Measurements from ENCODE around the gene AKAP6.
"Not testable (repeated sequence)": the region's sequence is repeated elsewhere in the genome, so short reads cannot be mapped to it uniquely, and the experiment has no call there.

AKAP6 gene

DNA sequence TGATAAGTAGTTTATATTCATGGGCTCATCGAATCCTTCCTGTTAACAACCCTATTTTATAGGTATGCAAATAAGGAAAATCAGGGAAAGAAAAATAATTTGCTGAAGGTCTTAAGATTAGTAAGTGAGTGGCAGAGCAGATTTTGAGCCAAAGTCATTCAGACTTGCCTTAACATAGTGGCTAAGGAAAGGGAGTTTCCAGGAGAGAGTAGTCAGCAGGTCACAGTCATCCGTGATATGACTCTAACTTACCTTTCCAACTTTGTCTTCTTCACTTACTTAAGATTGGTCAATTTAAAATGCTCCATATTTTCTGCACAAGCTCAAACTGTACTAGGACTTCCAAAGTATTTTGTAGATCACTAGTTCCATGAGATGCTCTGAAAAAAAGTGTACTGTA, 46.6 kb downstream of the AKAP6 start:
- no peak for DNase-seq

DNA sequence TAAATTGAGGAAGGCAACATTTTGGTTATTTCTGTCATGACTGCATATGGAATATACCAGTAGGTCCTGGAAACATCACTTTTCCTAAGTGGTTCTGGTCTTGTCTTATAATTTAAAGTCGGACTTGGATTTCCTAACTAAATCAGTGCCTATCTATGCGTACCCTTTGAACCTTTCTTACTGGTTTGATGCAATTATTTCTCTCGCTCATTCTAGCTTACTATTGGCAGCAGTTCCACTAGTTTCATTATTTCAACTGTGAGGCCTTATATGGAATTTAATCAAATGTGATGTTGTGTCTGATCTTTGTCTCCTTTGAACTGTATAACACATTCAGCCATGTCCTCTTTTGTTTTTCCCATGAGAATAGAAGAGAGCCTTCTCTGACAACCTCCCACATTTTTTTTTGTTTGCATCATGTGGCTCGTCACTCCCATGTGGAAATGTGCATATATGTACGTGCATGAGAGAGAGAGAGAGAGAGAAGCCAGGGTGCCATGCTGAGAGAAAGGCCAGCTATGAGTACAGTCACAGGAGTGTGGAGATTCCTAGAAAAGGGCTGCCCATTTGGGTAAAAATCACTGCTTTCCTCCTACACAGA, 48.0 kb downstream of the AKAP6 start:
- DNase-seq, result no peak

DNA sequence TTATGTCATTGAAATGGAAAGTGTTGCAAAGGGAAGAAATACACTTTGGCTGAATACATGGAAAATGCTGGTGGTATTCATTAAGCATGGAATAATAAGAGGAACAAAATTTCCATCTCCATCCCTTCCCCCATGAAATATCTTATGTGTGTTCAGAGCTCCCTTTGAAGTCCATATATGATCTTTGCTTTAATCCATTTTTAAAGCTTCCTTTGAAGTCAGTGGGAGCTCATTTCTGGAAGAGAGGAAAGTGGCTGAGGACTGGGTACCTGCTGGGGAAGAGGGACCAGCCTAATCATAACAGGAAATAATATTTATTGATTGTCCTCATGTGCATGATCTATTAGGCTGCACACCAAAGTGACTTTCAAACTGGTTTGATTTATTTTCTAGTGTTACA, 49.2 kb downstream of the AKAP6 start:
- DNase-seq, result no peak

DNA sequence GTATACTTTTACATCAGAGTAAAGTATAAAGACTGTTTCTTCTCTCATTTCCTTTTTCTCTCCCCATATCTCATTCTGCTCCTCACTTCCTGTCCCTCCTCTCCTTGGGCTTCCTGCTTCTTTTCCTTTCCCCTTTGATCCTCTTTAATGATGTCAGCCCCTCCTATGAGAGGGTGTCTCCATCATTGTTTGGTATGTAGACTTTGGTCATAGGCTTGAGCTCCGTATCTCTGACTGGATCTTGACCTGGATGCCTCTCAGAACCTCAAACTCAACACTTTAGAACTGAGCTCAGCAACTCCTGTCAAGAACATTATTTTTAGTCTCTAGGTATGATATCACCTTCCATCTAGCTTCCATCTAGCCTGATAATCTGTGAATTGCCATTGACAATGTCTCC, 50.3 kb downstream of the AKAP6 start:
- DNase-seq, result no peak

DNA sequence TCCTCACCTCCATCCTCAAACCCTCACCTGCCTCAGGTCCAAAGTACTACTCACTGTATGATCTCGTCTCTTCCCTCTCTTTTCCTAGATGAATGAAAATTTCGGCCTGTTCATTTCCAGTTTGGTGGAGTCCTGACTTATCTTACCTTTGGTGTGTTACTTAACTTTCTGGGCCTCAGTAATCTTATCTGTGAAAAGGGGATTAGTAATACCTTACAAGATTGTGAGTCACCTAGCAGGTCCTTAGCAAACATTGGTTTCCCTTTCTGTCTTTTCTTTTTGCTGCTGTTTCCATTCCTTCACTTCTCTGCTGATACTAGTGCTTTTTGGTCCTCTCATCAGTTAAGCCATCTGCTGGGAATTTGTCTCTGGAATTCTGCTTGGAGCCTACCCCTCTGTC, 52.8 kb downstream of the AKAP6 start:
- no peak for DNase-seq

DNA sequence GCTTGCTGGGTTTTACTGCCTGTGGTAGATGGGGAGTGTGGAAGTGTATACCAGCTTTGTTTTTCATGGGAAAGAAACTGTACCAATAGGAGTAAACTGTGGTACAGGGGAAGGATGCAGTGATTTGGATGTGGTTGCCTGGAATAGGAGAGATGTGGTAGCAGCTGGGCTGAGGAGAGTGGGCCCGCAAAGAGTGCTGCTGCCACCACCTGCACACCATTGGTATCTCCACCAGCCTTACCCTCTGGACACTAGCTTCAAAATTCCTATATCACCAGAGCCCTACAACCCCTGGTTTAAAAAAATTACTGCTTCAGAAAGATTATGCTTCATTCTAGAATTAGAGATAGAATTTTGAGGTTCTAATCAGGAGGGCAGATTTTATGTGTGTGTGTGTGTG, 53.6 kb downstream of the AKAP6 start:
- DNase-seq, result no peak

DNA sequence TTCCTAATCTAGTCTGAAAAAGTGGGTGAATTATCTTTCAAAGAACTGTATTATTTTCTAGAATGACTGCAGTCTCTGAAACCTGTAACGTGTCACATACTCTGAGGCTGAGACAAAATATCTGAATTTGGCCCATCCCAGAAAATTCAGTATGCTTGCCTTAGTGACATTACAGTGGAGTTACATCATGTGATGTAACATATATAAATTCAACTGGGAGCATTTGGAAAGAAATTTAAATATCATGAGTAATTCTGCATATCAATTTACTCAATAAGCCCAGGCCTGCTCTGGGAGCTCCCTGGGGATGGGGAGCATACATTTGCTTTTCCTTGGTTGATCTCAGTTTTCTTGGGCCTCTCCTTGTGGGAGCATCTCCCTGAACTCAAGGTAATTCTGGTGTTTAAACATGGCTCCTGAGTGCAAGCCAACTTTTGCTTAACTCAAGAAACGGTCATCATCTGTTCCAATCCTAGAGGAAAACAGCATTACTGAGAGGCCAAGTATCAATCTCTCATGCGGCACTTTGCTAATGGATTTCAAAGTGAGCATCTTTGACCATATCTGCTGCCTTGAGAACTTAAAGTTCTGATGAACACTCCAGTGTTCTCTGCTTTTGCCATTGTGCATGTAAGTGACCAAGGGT, 54.4 kb downstream of the AKAP6 start:
- no peak for DNase-seq

DNA sequence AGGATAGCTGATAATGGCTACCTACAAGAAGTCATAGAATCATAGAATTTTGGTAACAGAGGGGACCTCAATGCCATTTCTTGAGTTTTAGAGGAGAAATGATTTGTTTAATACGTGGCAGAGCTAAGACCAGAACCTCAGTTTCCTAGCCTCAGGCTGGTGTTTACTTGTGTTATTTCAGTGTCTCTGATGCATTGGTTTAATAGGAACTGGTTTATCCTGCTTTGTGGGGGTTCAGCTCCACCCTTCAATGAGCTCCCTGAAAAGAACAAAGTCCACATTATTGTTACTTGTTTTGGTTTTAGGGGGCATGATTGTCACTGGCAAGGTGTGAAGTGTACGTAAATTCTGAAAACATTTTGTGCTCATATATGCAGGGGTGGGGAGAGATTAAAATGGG, 55.4 kb downstream of the AKAP6 start:
- DNase-seq, result no peak

DNA sequence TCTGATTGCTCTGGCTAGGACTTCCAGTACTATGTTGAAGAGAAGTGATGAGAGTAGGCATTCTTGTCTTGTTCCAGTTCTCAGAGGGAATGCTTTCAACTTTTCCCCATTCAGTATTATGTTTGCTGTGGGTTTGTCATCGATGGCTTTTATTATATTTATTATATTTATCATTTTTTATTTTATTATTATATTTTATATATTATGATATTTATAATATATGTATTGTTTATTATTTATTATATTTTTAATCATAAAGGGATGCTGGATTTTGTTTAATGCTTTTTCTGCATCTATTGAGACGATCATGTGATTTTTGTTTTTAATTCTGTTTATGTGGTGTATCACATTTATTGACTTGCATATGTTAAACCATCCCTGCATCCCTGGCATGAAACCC, 58.2 kb downstream of the AKAP6 start:
- DNase-seq, result not testable (repeated sequence)

DNA sequence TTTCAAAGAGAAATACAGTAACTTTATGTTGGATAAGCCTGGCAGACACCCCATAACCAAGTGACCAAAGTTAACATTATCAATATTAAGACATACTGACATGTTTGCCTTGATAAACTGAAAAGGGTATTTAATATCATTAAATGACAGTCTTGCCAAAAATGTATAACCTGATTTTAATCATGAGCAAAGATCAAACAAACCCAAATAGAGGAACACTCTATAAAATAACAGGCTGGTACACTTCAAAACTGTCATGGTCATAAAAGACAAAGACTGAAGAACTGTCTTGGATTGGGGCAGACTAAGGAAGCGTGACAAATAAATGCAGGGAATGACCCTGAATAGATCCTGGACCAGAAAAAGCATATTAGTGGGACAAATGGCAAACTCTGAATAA, 64.0 kb downstream of the AKAP6 start:
- DNase-seq, result no peak

DNA sequence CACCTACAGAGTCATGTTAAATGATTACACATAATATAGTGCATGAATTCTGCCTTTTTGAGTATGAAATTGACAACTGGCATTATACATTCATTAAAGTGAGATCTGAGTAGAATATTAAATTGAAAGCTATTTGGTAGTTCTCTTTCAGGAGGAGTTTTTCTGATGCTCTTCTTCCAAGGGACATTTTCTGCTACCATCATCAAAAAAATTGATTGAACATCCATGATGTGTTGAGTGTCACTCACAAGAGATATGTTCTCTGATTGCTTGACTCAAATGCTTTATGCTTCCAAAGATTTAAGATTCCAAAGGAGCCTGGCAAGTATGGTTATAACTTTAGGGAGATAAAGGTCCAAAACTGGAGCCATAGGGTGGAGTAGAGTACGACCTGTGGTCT, 64.9 kb downstream of the AKAP6 start:
- DNase-seq, result no peak

DNA sequence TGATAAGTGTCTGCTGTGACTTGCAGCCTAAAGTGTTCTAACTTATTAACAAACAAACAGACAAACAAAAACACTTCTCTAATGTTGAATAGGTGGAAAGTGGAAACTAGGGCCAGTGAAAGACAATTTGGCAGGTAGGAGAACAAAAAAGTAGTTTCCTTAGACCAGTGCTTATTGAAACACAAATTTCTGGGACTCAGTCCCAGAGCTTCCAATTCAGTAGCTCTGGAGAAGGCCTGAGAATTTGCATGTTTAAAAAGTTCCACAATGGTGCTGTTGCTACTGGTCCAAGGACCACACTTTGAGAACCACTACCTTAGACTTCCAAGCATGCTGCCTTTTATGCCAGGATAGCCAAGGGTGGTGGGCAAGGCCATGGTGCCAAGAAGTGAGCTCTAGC, 67.8 kb downstream of the AKAP6 start:
- no peak for DNase-seq

DNA sequence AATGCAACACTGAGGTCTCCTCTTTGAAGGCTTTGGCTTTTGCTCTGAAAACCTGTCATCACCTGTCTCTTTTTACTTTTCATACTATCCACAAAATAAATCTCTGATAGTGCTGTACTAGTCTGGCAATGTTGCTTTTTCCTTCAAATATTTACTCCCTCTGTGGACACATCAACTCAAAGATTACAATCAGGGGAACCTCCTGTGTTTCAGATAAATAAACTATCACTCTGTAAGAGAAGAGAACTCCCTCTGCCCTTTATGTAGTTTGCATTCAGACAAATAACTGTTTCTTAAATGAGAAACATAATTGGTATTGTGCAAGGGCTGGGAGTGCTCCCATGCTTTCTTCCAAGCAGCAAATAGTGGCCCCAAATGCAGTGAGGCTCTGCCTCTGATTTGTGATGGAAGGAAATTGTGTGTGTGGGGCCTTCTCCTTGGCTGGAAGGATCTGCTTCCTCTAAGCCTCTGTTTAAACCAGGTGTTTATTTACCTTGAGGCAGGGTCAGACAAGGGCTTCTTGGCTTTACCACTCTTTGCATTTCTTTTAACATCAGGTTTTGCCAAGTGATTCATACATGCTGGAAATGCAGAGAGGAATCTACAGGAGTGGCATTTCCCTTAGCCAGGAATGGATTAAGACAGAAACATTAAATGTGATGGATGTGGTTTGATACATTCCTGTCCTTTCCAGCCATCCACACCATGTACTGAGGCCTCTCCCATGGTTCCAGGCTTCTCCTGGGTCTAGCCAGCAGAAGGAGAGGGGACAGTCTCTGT, 69.0 kb downstream of the AKAP6 start:
- no peak for DNase-seq

DNA sequence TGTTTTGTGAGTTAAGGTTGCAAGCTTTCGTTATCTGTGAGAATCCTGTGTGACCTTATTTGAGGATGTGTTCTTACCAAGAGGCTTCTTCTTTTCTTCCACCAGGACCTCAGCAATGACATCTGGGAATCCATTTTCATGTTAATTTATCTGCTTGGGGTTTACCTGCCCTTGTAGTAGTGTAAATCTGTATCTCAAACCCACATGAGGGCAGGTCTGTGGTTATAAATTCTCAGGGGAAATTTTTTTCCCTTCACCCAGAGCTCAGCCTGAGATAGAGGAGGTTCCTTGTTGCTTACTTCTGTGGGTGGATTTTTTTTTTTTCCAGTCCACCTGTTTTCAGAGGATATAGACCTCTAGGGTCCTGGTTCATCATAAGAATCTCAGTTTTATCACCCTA, 70.8 kb downstream of the AKAP6 start:
- no peak for DNase-seq

DNA sequence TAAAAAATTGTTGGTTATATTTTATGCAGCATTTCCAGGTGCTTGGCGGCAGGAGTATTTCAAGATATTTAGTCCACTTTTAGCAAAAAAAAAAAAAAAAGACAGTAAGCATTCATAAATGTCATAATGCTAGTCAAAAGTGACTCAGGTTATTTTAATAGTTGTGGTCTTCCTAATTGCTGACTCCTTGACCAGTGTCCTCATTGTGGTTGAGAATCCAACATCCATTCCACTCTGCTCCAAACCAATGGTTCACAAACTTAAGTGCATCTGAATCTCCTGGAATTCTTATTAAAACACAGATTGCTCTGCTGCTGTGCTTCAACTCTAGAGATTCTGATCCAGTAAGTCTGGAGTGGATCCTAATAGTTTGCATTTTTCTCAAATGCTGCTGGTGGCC, 71.4 kb downstream of the AKAP6 start:
- no peak for DNase-seq

DNA sequence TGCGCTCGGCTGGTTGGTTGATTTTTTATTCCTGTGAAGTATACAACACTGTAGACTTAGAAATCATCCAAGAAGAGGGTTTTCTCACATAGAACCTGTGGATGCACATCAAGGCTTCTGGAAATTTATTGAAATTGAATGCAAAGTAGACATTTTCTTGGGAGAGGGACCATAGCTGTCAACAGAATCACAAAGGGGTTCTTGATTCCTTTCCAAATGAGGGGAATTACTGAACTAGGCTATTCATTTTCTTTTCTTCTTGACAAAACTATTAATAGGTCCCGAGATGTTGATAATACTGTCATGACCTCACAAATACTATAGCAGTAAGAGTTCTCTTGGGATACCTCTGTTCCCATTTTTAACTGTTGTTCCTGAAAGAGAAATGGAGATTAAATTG, 73.9 kb downstream of the AKAP6 start:
- no peak for DNase-seq

DNA sequence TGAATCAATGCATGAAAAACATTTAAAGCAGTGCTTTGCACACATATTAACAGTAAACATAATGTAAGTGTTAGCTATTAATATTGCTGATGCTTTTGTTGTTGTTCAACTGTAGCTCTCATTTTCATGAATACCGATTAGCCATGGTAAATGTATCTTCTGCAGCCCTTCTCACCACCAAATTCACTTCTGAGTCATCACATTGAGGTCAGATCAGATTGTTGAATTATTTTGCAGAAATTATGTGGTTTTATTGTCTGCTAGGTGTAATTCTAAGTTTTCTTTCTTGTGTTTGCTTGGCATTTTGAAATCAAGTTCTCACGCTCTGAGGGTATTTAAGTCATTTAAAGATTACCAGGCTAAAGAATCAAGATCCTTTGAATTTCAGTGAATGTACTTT, 74.6 kb downstream of the AKAP6 start:
- DNase-seq, result no peak

DNA sequence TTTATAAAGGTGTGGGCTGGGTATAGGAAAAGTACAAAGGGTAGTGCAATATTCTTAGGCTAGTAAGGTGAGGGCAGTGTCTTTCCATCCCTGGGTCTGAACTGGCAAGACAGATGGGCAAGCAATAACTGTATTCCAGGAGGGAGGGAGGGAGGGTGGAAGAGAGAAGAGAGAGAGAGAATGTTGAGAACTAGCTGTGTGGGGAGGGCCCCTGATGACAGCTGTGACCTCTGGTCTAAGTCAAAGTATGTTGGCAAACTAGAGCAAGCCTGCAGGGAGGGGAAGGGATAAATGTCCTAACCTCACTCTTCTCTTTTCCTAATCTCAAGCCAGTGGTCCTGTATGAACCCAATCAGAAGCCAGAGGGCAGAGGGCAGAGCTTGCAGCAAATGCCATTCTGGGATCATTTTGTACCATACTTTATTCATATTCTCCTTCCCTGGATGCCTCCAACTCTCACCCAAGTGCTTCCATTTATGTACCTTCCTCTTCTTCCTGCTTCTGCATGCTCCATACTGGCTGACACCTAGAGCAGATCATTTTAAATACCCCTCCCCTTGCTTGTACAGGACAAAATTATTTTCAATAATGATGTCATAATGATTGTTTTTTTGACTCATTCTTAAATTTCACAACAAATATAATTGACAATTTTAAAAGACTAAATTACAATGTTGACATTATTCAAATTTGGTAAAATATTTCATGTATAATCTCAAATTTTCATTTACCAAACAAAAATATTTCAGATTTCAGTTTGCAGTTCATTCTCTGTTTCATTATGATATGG, 75.9 kb downstream of the AKAP6 start:
- no peak for DNase-seq

DNA sequence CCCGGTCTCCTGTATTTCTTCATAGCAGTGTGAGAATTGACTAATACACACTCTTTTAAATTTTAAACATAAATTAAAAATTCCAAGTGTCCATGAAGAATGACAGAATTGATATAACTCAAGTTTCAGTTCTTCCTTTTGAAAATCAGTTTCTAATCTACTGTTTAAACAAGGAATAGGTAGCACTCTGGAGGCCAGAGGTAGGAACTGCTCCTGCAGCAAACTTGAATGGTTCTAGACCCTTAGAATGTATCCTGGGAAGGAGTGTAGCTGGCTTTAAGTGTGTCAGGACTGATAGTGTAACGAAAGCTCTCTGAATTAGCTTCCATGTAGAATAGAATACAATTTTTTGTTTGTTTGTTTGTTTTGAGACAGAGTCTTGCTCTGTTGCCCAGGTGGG, 76.8 kb downstream of the AKAP6 start:
- no peak for DNase-seq

DNA sequence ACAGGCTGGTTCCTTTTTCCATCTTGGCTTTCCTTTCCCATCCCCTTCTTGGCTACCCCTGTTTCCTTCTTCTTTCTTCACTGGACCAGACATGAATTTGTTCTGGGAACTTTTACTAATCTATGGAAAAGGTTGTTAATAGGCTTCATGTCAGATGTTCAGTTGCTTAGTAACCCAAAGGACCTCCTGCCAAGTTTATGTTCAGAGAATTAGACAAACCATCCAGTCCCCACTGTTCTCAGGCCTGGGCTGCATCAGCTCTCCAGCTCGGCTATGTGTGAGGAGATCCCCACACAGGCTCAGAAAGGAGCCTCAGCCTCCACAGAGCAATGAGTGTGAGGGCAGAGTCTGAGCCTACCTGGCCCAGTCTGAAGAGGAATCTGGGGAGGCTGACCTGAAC, 78.0 kb downstream of the AKAP6 start:
- DNase-seq, result peak; percentile 31

DNA sequence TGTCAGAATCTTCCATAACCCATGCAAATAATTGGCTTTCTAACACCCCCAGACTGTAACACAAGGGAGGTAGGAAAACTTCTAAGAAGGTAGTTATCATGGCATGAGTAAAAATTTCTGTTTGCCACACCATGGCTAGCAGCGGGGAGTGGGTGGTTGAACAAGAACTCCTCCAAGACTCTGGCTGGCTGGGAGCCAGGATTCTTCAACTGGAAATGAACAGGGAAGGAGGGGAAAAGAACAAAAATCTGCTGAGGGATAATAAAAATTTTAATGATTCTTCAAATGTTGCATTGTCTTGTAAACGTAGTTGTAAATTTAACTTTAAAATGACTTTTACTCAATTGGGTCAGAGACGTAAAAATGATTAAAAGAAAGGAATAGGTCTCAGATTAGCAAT, 78.9 kb downstream of the AKAP6 start:
- no peak for DNase-seq

DNA sequence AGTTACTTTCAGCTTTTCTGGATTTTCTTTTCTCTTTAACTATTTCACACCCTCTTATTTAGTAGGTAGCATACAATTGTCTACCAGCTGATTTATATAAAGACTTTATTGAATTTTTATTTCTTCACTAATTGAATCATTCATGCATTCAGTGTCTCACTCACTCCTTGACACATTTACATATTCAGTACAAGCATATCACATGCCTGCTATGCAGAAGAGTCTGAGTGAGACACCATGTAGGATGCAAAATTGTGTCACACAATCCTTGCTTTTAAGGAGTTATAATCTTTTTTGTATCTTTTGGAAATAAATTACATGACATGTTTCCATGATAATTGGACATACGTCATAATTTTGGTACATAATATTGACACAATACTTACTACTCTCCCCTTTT, 83.0 kb downstream of the AKAP6 start:
- no peak for DNase-seq

DNA sequence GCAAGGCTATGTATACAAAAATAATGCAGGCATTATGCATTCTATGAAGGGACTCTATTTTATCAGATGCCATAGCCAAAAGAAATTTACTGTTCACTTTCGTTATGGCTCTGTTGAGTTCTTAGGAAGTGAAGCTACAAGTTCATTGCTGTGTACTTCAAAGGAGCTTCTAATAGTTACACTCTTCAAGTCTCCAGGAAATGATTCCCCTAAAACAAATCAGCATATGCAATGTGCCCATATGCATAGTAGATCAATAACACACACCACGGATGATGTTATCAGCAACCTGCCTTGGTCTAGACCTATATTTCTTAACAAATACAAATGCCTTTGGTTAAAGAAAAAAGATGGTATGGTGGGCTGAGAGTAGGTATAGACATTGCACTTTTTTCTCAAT, 83.4 kb downstream of the AKAP6 start:
- DNase-seq, result no peak
